GM12878 (cell line): ENCODE measurements around the gene STARD4.
A peak's percentile ranks its signal among the peaks of the same experiment; 100 is the strongest.

Experiments used
- CTCF ChIP-seq, 3 experiments: IDR thresholded peaks in 2 of 3; conservative IDR thresholded peaks in 1 of 3; 2 replicates each; pipeline ENCODE4 v1.5.1; 2011; ENCODE audit warnings: low read depth in 3 of 3, low read length in 3 of 3, mild to moderate bottlenecking in 3 of 3, control low read depth in 2 of 3, moderate library complexity in 2 of 3, inconsistent platforms in 1 of 3, mixed read lengths in 1 of 3; ENCODE audit not compliant: control insufficient read depth in 2 of 3, insufficient read depth in 1 of 3; ENCODE audit errors: extremely low read depth in 1 of 3
- EZH2 ChIP-seq: IDR thresholded peaks from 2 replicates; pipeline ENCODE4 v1.6.1; 2012; ENCODE audit warnings: low read depth, mild to moderate bottlenecking, control low read depth, inconsistent platforms, low read length, borderline replicate concordance; ENCODE audit not compliant: control insufficient read depth
- GABPA ChIP-seq: IDR thresholded peaks from 2 replicates; pipeline ENCODE4 v1.6.1; 2014; ENCODE audit warnings: antibody characterized with exemption, low read depth, mild to moderate bottlenecking, inconsistent platforms
- JUNB ChIP-seq: IDR thresholded peaks from 2 replicates; pipeline ENCODE4 v1.6.1; 2016; ENCODE audit warnings: antibody characterized with exemption, mild to moderate bottlenecking
- MTA2 ChIP-seq: fragments of 450-650 bp; IDR thresholded peaks from 2 replicates; pipeline ENCODE4 v1.6.1; 2016; ENCODE audit warnings: low read depth, mild to moderate bottlenecking, moderate library complexity
- NFIC ChIP-seq: IDR thresholded peaks from 2 replicates; pipeline ENCODE4 v1.6.1; 2012; ENCODE audit warnings: low read depth, mild to moderate bottlenecking, inconsistent platforms, low read length, moderate library complexity
- POLR2A ChIP-seq: IDR thresholded peaks from 2 replicates; pipeline ENCODE4 v1.6.1; 2011; ENCODE audit warnings: low read depth, mild to moderate bottlenecking, low read length
- POLR2AphosphoS5 ChIP-seq: IDR thresholded peaks from 2 replicates; pipeline ENCODE4 v1.6.1; 2011; ENCODE audit warnings: mild to moderate bottlenecking, low read length, inconsistent platforms
- SIX5 ChIP-seq: IDR thresholded peaks from 2 replicates; pipeline ENCODE4 v1.6.1; 2011; ENCODE audit warnings: mild to moderate bottlenecking, low read depth, low read length, moderate library complexity; ENCODE audit not compliant: severe bottlenecking
- SREBF2 ChIP-seq: IDR thresholded peaks from 2 replicates; pipeline ENCODE4 v1.6.1; 2012; ENCODE audit warnings: mild to moderate bottlenecking, low read length
- ZSCAN29 ChIP-seq: fragments of 450-650 bp; IDR thresholded peaks from 2 replicates; pipeline ENCODE4 v1.6.1; 2017; ENCODE audit warnings: mild to moderate bottlenecking, moderate library complexity
- TF ChIP-seq, protein P1 (sequence below): fragments of 450-650 bp; formaldehyde crosslinking; IDR thresholded peaks from 2 replicates; pipeline ENCODE4 v1.4.0; 2022; ENCODE audit warnings: mild to moderate bottlenecking, moderate library complexity
- TF ChIP-seq, protein P2 (sequence below): fragments of 450-650 bp; formaldehyde crosslinking; IDR thresholded peaks from 2 replicates; pipeline ENCODE4 v1.4.0; 2020; ENCODE audit warnings: mild to moderate bottlenecking, moderate library complexity

- peak; percentile 39; the same call in 1 of the 2 replicates for TF ChIP-seq POLR2A
- TF ChIP-seq JUNB, result no peak
- no peak for TF ChIP-seq ZSCAN29
- TF ChIP-seq SREBF2, result no peak
- TF ChIP-seq, protein P1, sequence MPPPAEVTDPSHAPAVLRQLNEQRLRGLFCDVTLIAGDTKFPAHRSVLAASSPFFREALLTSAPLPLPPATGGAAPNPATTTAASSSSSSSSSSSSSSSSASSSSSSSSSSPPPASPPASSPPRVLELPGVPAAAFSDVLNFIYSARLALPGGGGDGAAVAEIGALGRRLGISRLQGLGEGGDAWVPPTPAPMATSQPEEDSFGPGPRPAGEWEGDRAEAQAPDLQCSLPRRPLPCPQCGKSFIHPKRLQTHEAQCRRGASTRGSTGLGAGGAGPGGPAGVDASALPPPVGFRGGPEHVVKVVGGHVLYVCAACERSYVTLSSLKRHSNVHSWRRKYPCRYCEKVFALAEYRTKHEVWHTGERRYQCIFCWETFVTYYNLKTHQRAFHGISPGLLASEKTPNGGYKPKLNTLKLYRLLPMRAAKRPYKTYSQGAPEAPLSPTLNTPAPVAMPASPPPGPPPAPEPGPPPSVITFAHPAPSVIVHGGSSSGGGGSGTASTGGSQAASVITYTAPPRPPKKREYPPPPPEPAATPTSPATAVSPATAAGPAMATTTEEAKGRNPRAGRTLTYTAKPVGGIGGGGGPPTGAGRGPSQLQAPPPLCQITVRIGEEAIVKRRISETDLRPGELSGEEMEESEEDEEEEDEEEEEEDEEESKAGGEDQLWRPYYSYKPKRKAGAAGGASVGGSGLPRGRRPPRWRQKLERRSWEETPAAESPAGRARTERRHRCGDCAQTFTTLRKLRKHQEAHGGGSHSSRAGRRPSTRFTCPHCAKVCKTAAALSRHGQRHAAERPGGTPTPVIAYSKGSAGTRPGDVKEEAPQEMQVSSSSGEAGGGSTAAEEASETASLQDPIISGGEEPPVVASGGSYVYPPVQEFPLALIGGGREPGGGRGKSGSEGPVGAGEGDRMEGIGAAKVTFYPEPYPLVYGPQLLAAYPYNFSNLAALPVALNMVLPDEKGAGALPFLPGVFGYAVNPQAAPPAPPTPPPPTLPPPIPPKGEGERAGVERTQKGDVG (CRISPR knock-in tag), result no peak
- TF ChIP-seq SIX5, result no peak
- no peak for TF ChIP-seq EZH2
- TF ChIP-seq CTCF (IDR thresholded peaks at IDR 0.05 in 2 of 3, conservative IDR thresholded peaks at IDR 0.05 in 1 of 3; ENCODE audit: control insufficient read depth in 2 of 3, extremely low read depth in 1 of 3, insufficient read depth in 1 of 3, low read depth in 3 of 3, low read length in 3 of 3), result no peak
- TF ChIP-seq, protein P2, sequence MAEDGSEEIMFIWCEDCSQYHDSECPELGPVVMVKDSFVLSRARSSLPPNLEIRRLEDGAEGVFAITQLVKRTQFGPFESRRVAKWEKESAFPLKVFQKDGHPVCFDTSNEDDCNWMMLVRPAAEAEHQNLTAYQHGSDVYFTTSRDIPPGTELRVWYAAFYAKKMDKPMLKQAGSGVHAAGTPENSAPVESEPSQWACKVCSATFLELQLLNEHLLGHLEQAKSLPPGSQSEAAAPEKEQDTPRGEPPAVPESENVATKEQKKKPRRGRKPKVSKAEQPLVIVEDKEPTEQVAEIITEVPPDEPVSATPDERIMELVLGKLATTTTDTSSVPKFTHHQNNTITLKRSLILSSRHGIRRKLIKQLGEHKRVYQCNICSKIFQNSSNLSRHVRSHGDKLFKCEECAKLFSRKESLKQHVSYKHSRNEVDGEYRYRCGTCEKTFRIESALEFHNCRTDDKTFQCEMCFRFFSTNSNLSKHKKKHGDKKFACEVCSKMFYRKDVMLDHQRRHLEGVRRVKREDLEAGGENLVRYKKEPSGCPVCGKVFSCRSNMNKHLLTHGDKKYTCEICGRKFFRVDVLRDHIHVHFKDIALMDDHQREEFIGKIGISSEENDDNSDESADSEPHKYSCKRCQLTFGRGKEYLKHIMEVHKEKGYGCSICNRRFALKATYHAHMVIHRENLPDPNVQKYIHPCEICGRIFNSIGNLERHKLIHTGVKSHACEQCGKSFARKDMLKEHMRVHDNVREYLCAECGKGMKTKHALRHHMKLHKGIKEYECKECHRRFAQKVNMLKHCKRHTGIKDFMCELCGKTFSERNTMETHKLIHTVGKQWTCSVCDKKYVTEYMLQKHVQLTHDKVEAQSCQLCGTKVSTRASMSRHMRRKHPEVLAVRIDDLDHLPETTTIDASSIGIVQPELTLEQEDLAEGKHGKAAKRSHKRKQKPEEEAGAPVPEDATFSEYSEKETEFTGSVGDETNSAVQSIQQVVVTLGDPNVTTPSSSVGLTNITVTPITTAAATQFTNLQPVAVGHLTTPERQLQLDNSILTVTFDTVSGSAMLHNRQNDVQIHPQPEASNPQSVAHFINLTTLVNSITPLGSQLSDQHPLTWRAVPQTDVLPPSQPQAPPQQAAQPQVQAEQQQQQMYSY (CRISPR knock-in tag), result no peak
- 0 out of 2 replicates have a peak, but pooled peaks have one; percentile 35 for TF ChIP-seq GABPA
- no peak for TF ChIP-seq NFIC
- TF ChIP-seq POLR2AphosphoS5, result no peak
- TF ChIP-seq MTA2, result no peak
Measured at GRCh38 chr5:111530298-111530740, 18.0 kb upstream of the STARD4 start.
